ENCODE data around the gene GPR153. TPM values are rescaled to one million over a fixed set of nuclear protein-coding genes. Genes with fewer than 3 reads are reported as not detected.

GPR153 gene
- 1 to 10 TPM; 8.5 to 9.7 (median 8.7) TPM for total RNA-seq
- 4.0 TPM for total RNA-seq (2013)

GRCh38 chr1:6260961-6261614 is at the start of gene GPR153:
Gene GPR153, minus strand, starts transcription at chr1:6261098. Its CDS starts 6,193 bp downstream, at chr1:6254905.
- H3K4me1 ChIP-seq (ENCODE audit: control insufficient read depth, insufficient read depth, low read length): peaks cover 21% of the 10 kb centered on the region
- peak within 1 kb of the TSS; percentile 76 for H3K4me3 Mint-ChIP-seq
- H3K9me3 Mint-ChIP-seq: no peaks in the 10 kb centered on the region
- intact Hi-C loops (cut with micrococcal nuclease): loop anchor here (1.0 kb wide), 1 partner anchor 33 kb away; no protein-coding TSS in a partner anchor
- H3K27ac Mint-ChIP-seq: peak within 1 kb of the TSS in 1 of 2 donors; percentile 54
- H3K9me3 ChIP-seq (ENCODE audit: control insufficient read depth, insufficient read depth, low read length): no peaks in the 10 kb centered on the region
- peaks cover 0 to 11% of the 10 kb centered on the region in 2 donors for H3K4me1 Mint-ChIP-seq
- peaks cover 2% of the 10 kb centered on the region for H3K27me3 ChIP-seq (ENCODE audit: control insufficient read depth, insufficient read depth, low read length)
- no peak for TF ChIP-seq CTCF (IDR thresholded peaks at IDR 0.05)
- ATAC-seq (peak; percentile 62 to 71 (median 70)), DNase-seq (peak; percentile 50 to 67)
- no peaks in the 10 kb centered on the region for H3K36me3 Mint-ChIP-seq
- 1% methylated on average over 78 of the region's 78 CpGs for WGBS (ENCODE audit: insufficient coverage)
- H3K27ac ChIP-seq (ENCODE audit: low read length): no peak within 1 kb of the TSS
- H3K4me3 ChIP-seq (ENCODE audit: low read length): peak within 1 kb of the TSS; percentile 53
- no peaks in the 10 kb centered on the region for H3K27me3 Mint-ChIP-seq (ENCODE audit: low read depth in 2 of 2)
- no peaks in the 10 kb centered on the region for H3K36me3 ChIP-seq (ENCODE audit: control insufficient read depth, insufficient read depth, low read length)

- intact Hi-C loops (cut with micrococcal nuclease): no loop called here
- peaks cover 0 to 18% of the 10 kb centered on the region in 2 donors for H3K4me1 Mint-ChIP-seq
- Histone ChIP-seq H3K36me3 (ENCODE audit: control insufficient read depth, insufficient read depth, low read length) (no peaks in the 10 kb centered on the region), H3K9me3 (ENCODE audit: control insufficient read depth, insufficient read depth, low read length) (no peaks in the 10 kb centered on the region), H3K4me1 (ENCODE audit: control insufficient read depth, insufficient read depth, low read length) (no peaks in the 10 kb centered on the region), H3K27ac (ENCODE audit: low read length) (no peak overlapping the region), H3K4me3 (ENCODE audit: low read length) (no peak overlapping the region), H3K27me3 (ENCODE audit: control insufficient read depth, insufficient read depth, low read length) (no peaks in the 10 kb centered on the region)
- peaks cover 0 to 2% of the 10 kb centered on the region in 2 donors for H3K27me3 Mint-ChIP-seq (ENCODE audit: low read depth in 2 of 2)
- H3K36me3 Mint-ChIP-seq: no peaks in the 10 kb centered on the region
- no peak for TF ChIP-seq CTCF (IDR thresholded peaks at IDR 0.05)
- DNase-seq (no peak), ATAC-seq (no peak)
- no peak overlapping the region for H3K4me3 Mint-ChIP-seq
- H3K27ac Mint-ChIP-seq: no peak overlapping the region
- 94% methylated on average over 9 of the region's 9 CpGs for WGBS (ENCODE audit: insufficient coverage)
- no peaks in the 10 kb centered on the region for H3K9me3 Mint-ChIP-seq
Observed at GRCh38 chr1:6310116-6310848, 49.4 kb upstream of the GPR153 start.

GRCh38 chr1:6309564-6309963 is 48.7 kb upstream of the GPR153 start:
- WGBS (ENCODE audit: insufficient coverage): 93% methylated on average over 7 of the region's 7 CpGs
- no peak overlapping the region for H3K27ac Mint-ChIP-seq
- ATAC-seq: no peak
- H3K4me3 Mint-ChIP-seq: no peak overlapping the region
- Histone ChIP-seq H3K36me3 (ENCODE audit: control insufficient read depth, insufficient read depth, low read length) (no peaks in the 10 kb centered on the region), H3K4me1 (ENCODE audit: control insufficient read depth, insufficient read depth, low read length) (no peaks in the 10 kb centered on the region), H3K4me3 (ENCODE audit: low read length) (no peak overlapping the region), H3K27ac (ENCODE audit: low read length) (no peak overlapping the region), H3K9me3 (ENCODE audit: control insufficient read depth, insufficient read depth, low read length) (no peaks in the 10 kb centered on the region), H3K27me3 (ENCODE audit: control insufficient read depth, insufficient read depth, low read length) (no peaks in the 10 kb centered on the region)
- no peaks in the 10 kb centered on the region for H3K9me3 Mint-ChIP-seq
- intact Hi-C loops (cut with micrococcal nuclease): no loop called here
- peaks cover 0 to 18% of the 10 kb centered on the region in 2 donors for H3K4me1 Mint-ChIP-seq
- H3K27me3 Mint-ChIP-seq (ENCODE audit: low read depth in 2 of 2): peaks cover 0 to 2% of the 10 kb centered on the region in 2 donors
- no peak for TF ChIP-seq CTCF (IDR thresholded peaks at IDR 0.05)
- DNase-seq: no peak
- no peaks in the 10 kb centered on the region for H3K36me3 Mint-ChIP-seq
